Esophagus squamous epithelium (tissue), 4 donors: Measurements from ENCODE around the gene TRABD2A.

ENCODE experiments used
- CTCF ChIP-seq, 6 experiments: fragments of 450-650 bp in 4 of 6; fragments of 200-600 bp in 2 of 6; sonication (generic) in 2 of 6; IDR thresholded peaks; one replicate each; pipeline ENCODE4 v1.5.1; 2016 to 2019; ENCODE audit warnings: antibody characterized with exemption in 6 of 6, mild to moderate bottlenecking in 4 of 6, moderate library complexity in 4 of 6
- POLR2A ChIP-seq, 4 donors: fragments of 450-650 bp; IDR thresholded peaks; one replicate each; pipeline ENCODE4 v1.6.1; 2017; ENCODE audit warnings: antibody characterized with exemption in 4 of 4, mild to moderate bottlenecking in 4 of 4, moderate library complexity in 3 of 4

- TF ChIP-seq CTCF (IDR thresholded peaks at IDR 0.05) = no peak
- no peak for TF ChIP-seq POLR2A (IDR thresholded peaks at IDR 0.05)
These were observed 65.7 kb downstream of the TRABD2A start for GRCh38 chr2:84815146-84815545.
